ENCODE data around the gene ELF1. TPM values are rescaled to one million over a fixed set of nuclear protein-coding genes. Genes with fewer than 3 reads are reported as not detected.
A peak's percentile ranks its signal among the peaks of the same experiment; 100 is the strongest.
"Not testable (repeated sequence)": the region's sequence is repeated elsewhere in the genome, so short reads cannot be mapped to it uniquely, and the experiment has no call there.

ELF1 gene
- total and polyA plus RNA-seq, 3 experiments from 2014 or later: 76.8 to 139 (median 77.6) TPM

DNA sequence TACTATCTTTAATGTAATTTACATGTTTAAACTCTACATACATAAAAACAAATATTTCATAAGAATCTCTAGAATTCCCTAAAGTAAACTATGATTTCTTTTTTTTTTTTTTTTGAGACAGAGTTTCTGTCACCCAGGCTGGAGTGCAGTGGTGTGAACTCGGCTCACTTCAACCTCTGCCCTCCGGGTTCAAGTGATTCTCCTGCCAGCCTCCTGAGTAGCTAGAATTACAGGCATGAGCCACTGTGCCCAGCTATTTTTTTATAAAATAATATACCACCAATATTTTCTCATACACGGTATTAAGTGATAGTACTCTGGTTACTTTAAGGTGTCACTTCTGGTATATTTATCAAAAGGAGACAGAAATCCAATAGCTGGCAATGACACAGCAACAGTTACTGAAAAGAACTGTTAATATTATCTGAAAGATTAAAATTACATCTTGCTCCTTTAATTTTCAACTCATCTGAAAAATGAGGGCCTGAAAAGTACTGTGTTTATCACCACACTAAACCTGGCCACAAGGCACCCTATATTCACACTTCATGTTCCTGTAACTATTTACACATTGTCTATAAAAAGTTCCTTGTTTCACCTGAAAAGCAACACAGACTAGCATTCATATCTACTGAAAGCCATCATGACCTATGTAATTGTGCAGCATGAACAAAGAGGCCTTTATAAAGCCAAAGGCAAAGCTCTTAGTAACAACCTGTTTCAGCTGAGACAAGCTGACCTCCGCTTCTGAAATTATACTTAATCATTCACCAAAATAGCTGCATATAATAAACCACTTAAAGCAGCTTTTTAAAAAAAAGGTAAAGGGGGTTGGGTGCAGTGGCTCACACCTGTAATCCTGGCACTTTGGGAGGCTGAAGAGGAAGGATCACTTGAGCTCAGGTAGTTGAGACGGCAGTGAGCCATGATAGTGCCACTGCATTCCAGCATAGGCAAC lies 123.6 kb downstream of the ELF1 start:
- peaks cover 15 to 22% (median 16%) of the 10 kb centered on the region in 3 donors for H3K4me1 Mint-ChIP-seq
- no peaks in the 10 kb centered on the region for H3K27me3 ChIP-seq (ENCODE audit: insufficient read depth, low read length, poor library complexity, severe bottlenecking)
- peaks cover 0 to 3% (median 0%) of the 10 kb centered on the region in 5 donors for H3K9me3 Mint-ChIP-seq
- ChIA-PET CTCF (interaction anchor here (0.6 kb wide), 1 partner anchor 10 kb away, joined by 3 read pairs; no protein-coding TSS in a partner anchor), POLR2A (interaction anchor here (0.7 kb wide), 1 partner anchor 13 kb away, joined by 4 read pairs; no protein-coding TSS in a partner anchor)
- no peak overlapping the region for H3K4me3 Mint-ChIP-seq
- peak overlapping the region in 4 of 8 donors; percentile 7 to 62 (median 32) for H3K27ac Mint-ChIP-seq
- peaks cover 0 to 9% (median 5%) of the 10 kb centered on the region in 3 donors for H3K36me3 Mint-ChIP-seq
- H3K36me3 ChIP-seq (ENCODE audit: insufficient read depth, low read length): no peaks in the 10 kb centered on the region
- no peak overlapping the region for H3K27ac ChIP-seq (ENCODE audit: low read depth, low read length)
- H3K9me3 ChIP-seq (ENCODE audit: low read length): no peaks in the 10 kb centered on the region
- no peaks in the 10 kb centered on the region for H3K4me1 ChIP-seq (ENCODE audit: insufficient read depth, low read length)
- no peak for DNase-seq
- no peaks in the 10 kb centered on the region for H3K27me3 Mint-ChIP-seq
- no peak overlapping the region for H3K4me3 ChIP-seq (ENCODE audit: low read length)

DNA sequence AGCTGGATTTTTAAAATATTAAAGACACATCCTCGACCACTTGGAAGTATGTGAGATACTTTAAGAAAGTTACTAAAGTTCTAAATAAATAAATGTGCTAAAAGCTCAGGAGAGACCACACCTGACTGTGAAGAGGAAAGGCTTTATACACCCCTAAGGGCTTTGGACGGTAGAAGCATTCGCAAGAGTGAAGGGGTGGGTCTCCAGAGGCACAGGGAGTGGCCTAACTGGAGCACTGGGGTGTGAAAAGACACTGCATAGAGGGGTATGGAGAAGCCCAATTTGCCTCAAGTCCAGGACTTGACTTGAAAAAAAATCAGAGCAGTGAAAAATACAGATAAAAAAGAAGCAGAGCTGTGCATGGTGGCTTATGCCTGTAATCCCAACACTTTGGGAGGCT lies 125.5 kb downstream of the ELF1 start:
- peaks cover 5 to 26% (median 9%) of the 10 kb centered on the region in 3 donors for H3K36me3 Mint-ChIP-seq

DNA sequence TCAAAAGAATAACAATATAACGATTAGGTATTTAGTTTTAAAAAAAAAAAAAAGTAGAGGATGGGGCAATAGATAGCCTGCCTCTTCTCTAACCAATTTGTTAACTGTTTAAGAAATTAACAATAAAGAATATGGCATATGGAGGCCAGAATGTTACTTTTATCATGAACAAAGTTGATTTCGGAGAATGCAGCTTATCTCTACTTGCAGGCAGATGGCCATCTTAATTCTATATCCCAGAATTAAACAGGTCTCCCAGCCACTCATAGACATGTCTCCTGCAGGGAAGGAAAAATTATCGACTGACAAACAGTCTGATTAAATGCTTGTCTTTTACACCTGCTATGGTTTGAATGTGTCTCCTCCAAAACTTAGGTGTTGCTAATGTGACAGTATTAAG lies 133.1 kb downstream of the ELF1 start:
- H3K27ac Mint-ChIP-seq: no peak overlapping the region
- H3K4me1 ChIP-seq (ENCODE audit: insufficient read depth, low read length): no peaks in the 10 kb centered on the region
- peaks cover 0 to 17% (median 4%) of the 10 kb centered on the region in 5 donors for H3K9me3 Mint-ChIP-seq
- H3K4me3 ChIP-seq (ENCODE audit: low read length): no peak overlapping the region
- H3K9me3 ChIP-seq (ENCODE audit: low read length): no peaks in the 10 kb centered on the region
- DNase-seq: no peak
- no peak overlapping the region for H3K27ac ChIP-seq (ENCODE audit: low read depth, low read length)
- H3K36me3 Mint-ChIP-seq: peaks cover 24 to 60% (median 36%) of the 10 kb centered on the region in 3 donors
- no peaks in the 10 kb centered on the region for H3K27me3 Mint-ChIP-seq
- ChIA-PET POLR2A (no interaction called here), CTCF (no interaction called here)
- H3K36me3 ChIP-seq (ENCODE audit: insufficient read depth, low read length): no peaks in the 10 kb centered on the region
- H3K4me3 Mint-ChIP-seq: no peak overlapping the region
- H3K4me1 Mint-ChIP-seq: peaks cover 35 to 56% (median 48%) of the 10 kb centered on the region in 3 donors
- H3K27me3 ChIP-seq (ENCODE audit: insufficient read depth, low read length, poor library complexity, severe bottlenecking): no peaks in the 10 kb centered on the region

More for the DNA sequence above, 125.5 kb downstream of the ELF1 start:
- H3K27me3 ChIP-seq (ENCODE audit: insufficient read depth, low read length, poor library complexity, severe bottlenecking); DNase-seq; H3K9me3 ChIP-seq (ENCODE audit: low read length); H3K4me1 ChIP-seq (ENCODE audit: insufficient read depth, low read length); H3K4me3 Mint-ChIP-seq; H3K27me3 Mint-ChIP-seq; H3K36me3 ChIP-seq (ENCODE audit: insufficient read depth, low read length); H3K27ac ChIP-seq (ENCODE audit: low read depth, low read length); H3K9me3 Mint-ChIP-seq; CTCF ChIA-PET; H3K4me3 ChIP-seq (ENCODE audit: low read length): not testable (repeated sequence)
- POLR2A ChIA-PET: interaction anchor here (0.6 kb wide), 1 partner anchor 36 kb away, joined by 6 read pairs; no protein-coding TSS in a partner anchor
- Mint-ChIP-seq H3K4me1 (peaks cover 25 to 35% (median 30%) of the 10 kb centered on the region in 3 donors), H3K27ac (peak overlapping the region in 1 of 8 donors; percentile 7)

DNA sequence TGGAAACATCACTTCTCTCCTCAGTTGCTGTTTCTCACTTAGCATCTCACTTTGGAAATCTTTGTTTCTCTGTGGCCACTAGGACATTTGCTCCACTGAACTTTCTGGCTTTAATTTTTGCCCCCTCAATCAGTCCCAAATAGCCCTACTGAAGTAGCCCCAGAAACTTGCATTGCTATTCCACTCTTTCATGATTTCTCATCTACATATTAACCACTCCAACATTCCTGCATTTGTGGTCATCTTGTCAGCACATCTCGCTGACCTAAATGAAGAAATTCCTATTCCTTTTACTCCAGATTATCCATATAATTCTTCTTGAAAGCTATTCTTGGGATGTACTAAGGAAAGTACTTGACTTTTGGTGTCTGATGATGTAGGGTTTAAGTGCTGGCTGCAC lies 134.9 kb downstream of the ELF1 start:
- H3K27me3 ChIP-seq (ENCODE audit: insufficient read depth, low read length, poor library complexity, severe bottlenecking); H3K4me3 ChIP-seq (ENCODE audit: low read length); H3K4me1 ChIP-seq (ENCODE audit: insufficient read depth, low read length); H3K36me3 ChIP-seq (ENCODE audit: insufficient read depth, low read length); H3K9me3 ChIP-seq (ENCODE audit: low read length); POLR2A ChIA-PET; H3K27ac ChIP-seq (ENCODE audit: low read depth, low read length); H3K27me3 Mint-ChIP-seq; DNase-seq; H3K4me3 Mint-ChIP-seq; CTCF ChIA-PET; H3K27ac Mint-ChIP-seq: not testable (repeated sequence)
- Mint-ChIP-seq H3K4me1 (peaks cover 30 to 47% (median 33%) of the 10 kb centered on the region in 3 donors), H3K36me3 (peaks cover 26 to 61% (median 50%) of the 10 kb centered on the region in 3 donors), H3K9me3 (peaks cover 3 to 25% (median 13%) of the 10 kb centered on the region in 5 donors)

Other genes with a start within 250 kb of the ELF1 start
- gene MRPS31, start 248.1 kb downstream of the ELF1 start, total RNA-seq: 10 to 100 TPM; 36.7 to 38.6 TPM
- 44.2 TPM for gene MRPS31, start 248.1 kb downstream of the ELF1 start, polyA plus RNA-seq
- gene SLC25A15, start 229.7 kb downstream of the ELF1 start, total RNA-seq: 10 to 100 TPM; 23.9 to 24.3 TPM
- gene SLC25A15, start 229.7 kb downstream of the ELF1 start, polyA plus RNA-seq: 7.3 TPM
- gene WBP4, start 42.2 kb upstream of the ELF1 start, total RNA-seq: 10 to 100 TPM; 15.5 to 15.8 TPM
- 4.7 TPM for gene WBP4, start 42.2 kb upstream of the ELF1 start, polyA plus RNA-seq
- 1 to 10 TPM; 5.9 to 6.5 TPM for gene KBTBD6, start 113.5 kb upstream of the ELF1 start, total RNA-seq
- 4.4 TPM for gene KBTBD6, start 113.5 kb upstream of the ELF1 start, polyA plus RNA-seq
- gene KBTBD7, start 175.3 kb upstream of the ELF1 start, total RNA-seq: 1 to 10 TPM; 4.1 to 4.4 TPM
- 8.2 TPM for gene KBTBD7, start 175.3 kb upstream of the ELF1 start, polyA plus RNA-seq
- 10 to 100 TPM; 17.3 to 18.8 TPM for gene MTRF1, start 244.3 kb upstream of the ELF1 start, total RNA-seq
- 11.5 TPM for gene MTRF1, start 244.3 kb upstream of the ELF1 start, polyA plus RNA-seq